Measurements from ENCODE around the gene CLTC.

- TF ChIP-seq CTCF (IDR thresholded peaks at IDR 0.05), result no peak
- no peak for TF ChIP-seq ZFX (IDR thresholded peaks at IDR 0.05; ENCODE audit: borderline replicate concordance)
Measured at GRCh38 chr17:59619298-59620063, at the start of gene CLTC.

Data from 22Rv1 (cell line).